HFFc6 (cell line): ENCODE measurements around the gene GPHA2. TPM values are rescaled to one million over a fixed set of nuclear protein-coding genes. Genes with fewer than 3 reads are reported as not detected.

Source experiments
- DNase-seq: peaks from one replicate; pipeline ENCODE4 v3.0.0-alpha.2; 2018
- H3K27ac Mint-ChIP-seq: 2 replicates; pipeline ENCODE4 v1.8.0; 2020; ENCODE audit warnings: mild to moderate bottlenecking, mixed read lengths
- H3K27me3 Mint-ChIP-seq: 2 replicates; pipeline ENCODE4 v1.8.0; 2021; ENCODE audit warnings: mild to moderate bottlenecking, moderate library complexity, mixed read lengths; ENCODE audit not compliant: insufficient read depth
- H3K36me3 Mint-ChIP-seq: 2 replicates; pipeline ENCODE4 v1.8.0; 2021; ENCODE audit warnings: low read depth, mixed read lengths
- H3K4me1 Mint-ChIP-seq: 2 replicates; pipeline ENCODE4 v1.8.0; 2020; ENCODE audit warnings: low read depth, mixed read lengths
- H3K4me3 Mint-ChIP-seq: 2 replicates; pipeline ENCODE4 v1.8.0; 2020; ENCODE audit warnings: mild to moderate bottlenecking, moderate library complexity, mixed read lengths
- H3K9me3 Mint-ChIP-seq: 2 replicates; pipeline ENCODE4 v1.8.0; 2020; ENCODE audit warnings: mild to moderate bottlenecking, mixed read lengths
- CTCF ChIP-seq: fragments of 200-600 bp; sonication (generic); IDR thresholded peaks from 2 replicates; pipeline ENCODE4 v1.5.0; 2021; ENCODE audit warnings: antibody characterized with exemption, mild to moderate bottlenecking
- total RNA-seq, 6 experiments: library from RNA; stranded (reverse); fragmentation: NEBNext Ultra II Directional; extraction: Animal tissue kit (Norgen Biotek cat#: 25700); gene quantifications; 2 replicates in 1 of 6; 3 replicates in 5 of 6; pipeline ENCODE4 v1.2.3, GENCODE V29; 2021

GPHA2 gene
- total RNA-seq, 6 experiments from 2014 or later: not detected

- no peaks in the 10 kb centered on the region for H3K4me1 Mint-ChIP-seq
- no peak for TF ChIP-seq CTCF
- H3K4me3 Mint-ChIP-seq: no peak overlapping the region
- H3K9me3 Mint-ChIP-seq: no peaks in the 10 kb centered on the region
- H3K27ac Mint-ChIP-seq: no peak overlapping the region
- H3K36me3 Mint-ChIP-seq: no peaks in the 10 kb centered on the region; the same call in 1 of the 2 replicates
- H3K27me3 Mint-ChIP-seq: no peaks in the 10 kb centered on the region
- DNase-seq: no peak
These were observed 25.9 kb downstream of the GPHA2 start for GRCh38 chr11:64909653-64910343.

GRCh38 chr11:64908766-64909165 is 26.9 kb downstream of the GPHA2 start:
- TF ChIP-seq CTCF: no peak
- Mint-ChIP-seq H3K27ac (no peak overlapping the region), H3K36me3 (no peaks in the 10 kb centered on the region; the same call in 1 of the 2 replicates), H3K4me3 (no peak overlapping the region), H3K4me1 (no peaks in the 10 kb centered on the region), H3K9me3 (no peaks in the 10 kb centered on the region), H3K27me3 (no peaks in the 10 kb centered on the region)
- DNase-seq: no peak

- Mint-ChIP-seq H3K4me3 (no peak overlapping the region), H3K27me3 (peaks cover 2% of the 10 kb centered on the region; the same call in 1 of the 2 replicates), H3K9me3 (no peaks in the 10 kb centered on the region), H3K4me1 (no peaks in the 10 kb centered on the region), H3K36me3 (peaks cover 6% of the 10 kb centered on the region), H3K27ac (no peak overlapping the region)
- no peak for TF ChIP-seq CTCF
- no peak for DNase-seq
These were observed 29.4 kb downstream of the GPHA2 start for GRCh38 chr11:64906314-64906635.

- TF ChIP-seq CTCF: no peak
These were observed 30.0 kb downstream of the GPHA2 start for GRCh38 chr11:64905516-64906313.

GRCh38 chr11:64903291-64903833 is 32.3 kb downstream of the GPHA2 start:
- H3K9me3 Mint-ChIP-seq: no peaks in the 10 kb centered on the region
- H3K27ac Mint-ChIP-seq: no peak overlapping the region
- DNase-seq: no peak
- H3K36me3 Mint-ChIP-seq: peaks cover 7% of the 10 kb centered on the region
- TF ChIP-seq CTCF: no peak
- peaks cover 2% of the 10 kb centered on the region; the same call in 1 of the 2 replicates for H3K27me3 Mint-ChIP-seq
- no peak overlapping the region for H3K4me3 Mint-ChIP-seq
- no peaks in the 10 kb centered on the region for H3K4me1 Mint-ChIP-seq

More at GRCh38 chr11:64905516-64906313, 30.0 kb downstream of the GPHA2 start:
- Mint-ChIP-seq H3K36me3 (peaks cover 7% of the 10 kb centered on the region), H3K4me1 (no peaks in the 10 kb centered on the region), H3K27me3 (peaks cover 2% of the 10 kb centered on the region; the same call in 1 of the 2 replicates), H3K27ac (no peak overlapping the region), H3K9me3 (no peaks in the 10 kb centered on the region), H3K4me3 (no peak overlapping the region)
- DNase-seq: no peak
